Liver (tissue), 9 donors: ENCODE results near the gene METRN. TPM values are rescaled to one million over a fixed set of nuclear protein-coding genes. Genes with fewer than 3 reads are reported as not detected.

Experiments used
- DNase-seq: peaks from one replicate; pipeline ENCODE4 v3.0.0-alpha.2; 2017; ENCODE audit warnings: low spot score
- H3K27ac ChIP-seq, 2 donors: one replicate each; pipeline ENCODE4 v1.7.0; 2013; ENCODE audit warnings: inconsistent platforms in 2 of 2, low read length in 2 of 2, control low read depth in 1 of 2, low read depth in 1 of 2, mild to moderate bottlenecking in 1 of 2
- H3K27me3 ChIP-seq, 4 donors: one replicate each; pipeline versions ENCODE4 v1.6.1 to v1.7.0; 2013; ENCODE audit warnings: low read length in 3 of 4, inconsistent platforms in 1 of 4, mild to moderate bottlenecking in 1 of 4, moderate library complexity in 1 of 4; ENCODE audit not compliant: control insufficient read depth in 4 of 4, insufficient read depth in 4 of 4
- H3K36me3 ChIP-seq, 4 donors: one replicate each; pipeline versions ENCODE4 v1.6.1 to v1.7.0; 2013; ENCODE audit warnings: low read length in 3 of 4, mild to moderate bottlenecking in 3 of 4, low read depth in 1 of 4, moderate library complexity in 1 of 4; ENCODE audit not compliant: control insufficient read depth in 4 of 4, insufficient read depth in 3 of 4
- H3K4me1 ChIP-seq, 4 donors: one replicate each; pipeline versions ENCODE4 v1.6.1 to v1.7.0; 2013; ENCODE audit warnings: low read length in 3 of 4, mild to moderate bottlenecking in 3 of 4, moderate library complexity in 1 of 4; ENCODE audit not compliant: control insufficient read depth in 4 of 4, insufficient read depth in 4 of 4
- H3K4me3 ChIP-seq, 3 donors: one replicate each; pipeline versions ENCODE4 v1.6.1 to v1.7.0; 2013; ENCODE audit warnings: low read length in 3 of 3, control low read depth in 1 of 3, low read depth in 1 of 3, mild to moderate bottlenecking in 1 of 3
- H3K9ac ChIP-seq, 2 donors: one replicate each; pipeline ENCODE4 v1.7.0; 2013; ENCODE audit warnings: low read length in 2 of 2, mild to moderate bottlenecking in 2 of 2, moderate library complexity in 2 of 2, control low read depth in 1 of 2, low read depth in 1 of 2
- H3K9me3 ChIP-seq, 4 donors: one replicate each; pipeline versions ENCODE4 v1.6.1 to v1.7.0; 2013; ENCODE audit warnings: low read length in 3 of 4; ENCODE audit not compliant: control insufficient read depth in 4 of 4
- EGR1 ChIP-seq, 2 donors: IDR thresholded peaks; 2 replicates each; pipeline ENCODE4 v1.6.1; 2016 to 2018; ENCODE audit warnings: antibody characterized with exemption in 2 of 2, low read depth in 2 of 2
- FOXA1 ChIP-seq: IDR thresholded peaks from 2 replicates; pipeline ENCODE4 v1.6.1; 2016; ENCODE audit warnings: antibody characterized with exemption
- GABPA ChIP-seq, 2 donors: IDR thresholded peaks in 1 of 2; conservative IDR thresholded peaks in 1 of 2; 2 replicates each; pipeline ENCODE4 v1.6.1; 2016; ENCODE audit warnings: antibody characterized with exemption in 2 of 2, mild to moderate bottlenecking in 1 of 2, moderate library complexity in 1 of 2
- HNF4A ChIP-seq, 2 donors: conservative IDR thresholded peaks; 2 replicates each; pipeline ENCODE4 v1.6.1; 2016; ENCODE audit warnings: antibody characterized with exemption in 2 of 2, mild to moderate bottlenecking in 2 of 2
- HNF4G ChIP-seq: IDR thresholded peaks from 2 replicates; pipeline ENCODE4 v1.6.1; 2016; ENCODE audit warnings: antibody characterized with exemption
- NR2F2 ChIP-seq: IDR thresholded peaks from 2 replicates; pipeline ENCODE4 v1.6.1; 2016; ENCODE audit warnings: antibody characterized with exemption
- RAD21 ChIP-seq, 2 donors: IDR thresholded peaks; 2 replicates each; pipeline ENCODE4 v1.6.1; 2016; ENCODE audit warnings: antibody characterized with exemption in 2 of 2, mild to moderate bottlenecking in 2 of 2
- RXRA ChIP-seq, 2 donors: IDR thresholded peaks; 2 replicates each; pipeline ENCODE4 v1.6.1; 2017 to 2018; ENCODE audit warnings: antibody characterized with exemption in 2 of 2, mild to moderate bottlenecking in 1 of 2
- TAF1 ChIP-seq: conservative IDR thresholded peaks from 2 replicates; pipeline ENCODE4 v1.6.1; 2016; ENCODE audit warnings: antibody characterized with exemption, mild to moderate bottlenecking
- YY1 ChIP-seq: IDR thresholded peaks from 2 replicates; pipeline ENCODE4 v1.6.1; 2016; ENCODE audit warnings: antibody characterized with exemption, mild to moderate bottlenecking
- WGBS: extraction: QIAGEN DNeasy Blood & Tissue Kit; methylation state at CpG from one replicate; pipeline ENCODE4 v1.1.7; 2013; 5-methylcytosine and 5-hydroxymethylcytosine counted together
- polyA plus RNA-seq, 2 donors: library from polyadenylated mRNA; stranded (reverse) in 1 of 2; unstranded in 1 of 2; fragments of 200-250 nt in 1 of 2; fragments of >200 nt in 1 of 2; fragmentation: Nextera tagmentation in 1 of 2; extraction: Ambion mirVana in 1 of 2; gene quantifications; one replicate each; pipeline versions ENCODE4 v1.2.1 to v1.2.3, GENCODE V29; 2013 to 2015
- total RNA-seq, 2 donors: library from RNA; depleted of rRNA; stranded (reverse); fragments of >200 nt; gene quantifications; one replicate each; pipeline ENCODE4 v1.2.3, GENCODE V29; 2014
- TF ChIP-seq, protein P1 (sequence below): fragments of 150-350 bp; IDR thresholded peaks from 2 replicates; pipeline ENCODE4 v1.5.1; 2017; ENCODE audit warnings: improper control_type of control experiment, low read depth, low read length; ENCODE audit not compliant: missing input control
- TF ChIP-seq, protein P2 (sequence below): IDR thresholded peaks from 2 replicates; pipeline ENCODE4 v1.6.1; 2016; ENCODE audit warnings: antibody characterized with exemption
- TF ChIP-seq, protein P3 (sequence below): IDR thresholded peaks from 2 replicates; pipeline ENCODE4 v1.6.1; 2016; ENCODE audit warnings: antibody characterized with exemption
- TF ChIP-seq, protein P4 (sequence below): IDR thresholded peaks from 2 replicates; pipeline ENCODE4 v1.6.1; 2016; ENCODE audit warnings: antibody characterized with exemption
- donor health status: healthy.
- donor health status: healthy.
- donor health status: healthy.
- donor health status: healthy.
- donor health status: healthy.

The METRN gene
- total and polyA plus RNA-seq, 4 donors = 4.6 to 22.9 (median 7.1) TPM

DNA sequence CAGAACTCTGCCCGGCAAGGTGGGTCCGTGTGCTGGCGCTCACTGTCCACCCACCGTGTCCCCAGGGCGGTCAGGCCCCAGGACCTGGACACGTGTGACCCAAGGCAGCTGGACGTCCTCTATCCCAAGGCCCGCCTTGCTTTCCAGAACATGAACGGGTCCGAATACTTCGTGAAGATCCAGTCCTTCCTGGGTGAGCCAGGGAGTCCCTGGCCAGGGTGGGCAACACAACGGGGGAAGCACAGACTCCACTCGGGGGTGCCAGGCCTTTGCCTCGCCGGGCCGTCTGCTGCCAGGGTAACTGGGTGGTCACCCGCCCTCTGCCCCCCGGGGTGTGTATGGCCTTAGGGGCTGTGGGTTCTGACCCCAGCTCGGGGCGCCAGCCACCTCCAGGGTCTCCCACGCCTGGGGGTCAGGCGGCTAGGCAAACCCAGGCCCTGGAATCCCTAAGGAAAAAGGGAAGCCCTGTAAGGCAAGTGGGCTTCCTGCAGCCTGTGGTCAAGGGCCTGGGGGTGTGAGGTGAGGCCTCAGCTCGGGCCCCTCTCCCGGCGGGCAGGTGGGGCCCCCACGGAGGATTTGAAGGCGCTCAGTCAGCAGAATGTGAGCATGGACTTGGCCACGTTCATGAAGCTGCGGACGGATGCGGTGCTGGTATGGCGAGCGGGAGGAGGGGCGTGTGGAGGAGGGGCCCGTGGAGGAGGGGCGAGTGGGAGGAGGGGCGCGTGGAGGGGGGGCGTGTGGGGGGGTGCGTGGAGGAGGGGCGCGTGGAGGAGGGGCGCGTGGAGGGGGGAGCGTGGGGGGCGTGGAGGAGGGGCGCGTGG lies 52.1 kb downstream of the METRN start:
- H3K27ac ChIP-seq = no peak overlapping the region
- H3K27me3 ChIP-seq = peaks cover 0 to 3% (median 0%) of the 10 kb centered on the region in 4 donors
- no peaks in the 10 kb centered on the region for H3K4me1 ChIP-seq
- no peak for DNase-seq
- 82% methylated on average over 41 of the region's 48 CpGs for whole genome bisulfite sequencing
- H3K9me3 ChIP-seq = no peaks in the 10 kb centered on the region
- H3K36me3 ChIP-seq = no peaks in the 10 kb centered on the region
- no peak for TF ChIP-seq HNF4G
- TF ChIP-seq, protein P1, sequence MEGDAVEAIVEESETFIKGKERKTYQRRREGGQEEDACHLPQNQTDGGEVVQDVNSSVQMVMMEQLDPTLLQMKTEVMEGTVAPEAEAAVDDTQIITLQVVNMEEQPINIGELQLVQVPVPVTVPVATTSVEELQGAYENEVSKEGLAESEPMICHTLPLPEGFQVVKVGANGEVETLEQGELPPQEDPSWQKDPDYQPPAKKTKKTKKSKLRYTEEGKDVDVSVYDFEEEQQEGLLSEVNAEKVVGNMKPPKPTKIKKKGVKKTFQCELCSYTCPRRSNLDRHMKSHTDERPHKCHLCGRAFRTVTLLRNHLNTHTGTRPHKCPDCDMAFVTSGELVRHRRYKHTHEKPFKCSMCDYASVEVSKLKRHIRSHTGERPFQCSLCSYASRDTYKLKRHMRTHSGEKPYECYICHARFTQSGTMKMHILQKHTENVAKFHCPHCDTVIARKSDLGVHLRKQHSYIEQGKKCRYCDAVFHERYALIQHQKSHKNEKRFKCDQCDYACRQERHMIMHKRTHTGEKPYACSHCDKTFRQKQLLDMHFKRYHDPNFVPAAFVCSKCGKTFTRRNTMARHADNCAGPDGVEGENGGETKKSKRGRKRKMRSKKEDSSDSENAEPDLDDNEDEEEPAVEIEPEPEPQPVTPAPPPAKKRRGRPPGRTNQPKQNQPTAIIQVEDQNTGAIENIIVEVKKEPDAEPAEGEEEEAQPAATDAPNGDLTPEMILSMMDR = no peak
- TF ChIP-seq FOXA1 = no peak
- no peak for TF ChIP-seq RAD21 (IDR thresholded peaks at IDR 0.05)
- no peak for TF ChIP-seq TAF1
- H3K4me3 ChIP-seq = no peak overlapping the region
- H3K9ac ChIP-seq = no peak overlapping the region

GRCh38 chr16:767743-768235 lies 52.9 kb downstream of the METRN start:
- H3K4me3 ChIP-seq = no peak overlapping the region
- TF ChIP-seq TAF1 (no peak), GABPA (IDR thresholded peaks at IDR 0.05 in 1 of 2, conservative IDR thresholded peaks at IDR 0.05 in 1 of 2) (no peak), RAD21 (IDR thresholded peaks at IDR 0.05) (no peak)
- no peak overlapping the region for H3K27ac ChIP-seq
- no peaks in the 10 kb centered on the region for H3K9me3 ChIP-seq
- H3K27me3 ChIP-seq = peaks cover 0 to 3% (median 0%) of the 10 kb centered on the region in 4 donors
- H3K36me3 ChIP-seq = no peaks in the 10 kb centered on the region
- WGBS = 78% methylated on average over 37 of the region's 38 CpGs
- no peaks in the 10 kb centered on the region for H3K4me1 ChIP-seq
- no peak overlapping the region for H3K9ac ChIP-seq
- no peak for DNase-seq

DNA sequence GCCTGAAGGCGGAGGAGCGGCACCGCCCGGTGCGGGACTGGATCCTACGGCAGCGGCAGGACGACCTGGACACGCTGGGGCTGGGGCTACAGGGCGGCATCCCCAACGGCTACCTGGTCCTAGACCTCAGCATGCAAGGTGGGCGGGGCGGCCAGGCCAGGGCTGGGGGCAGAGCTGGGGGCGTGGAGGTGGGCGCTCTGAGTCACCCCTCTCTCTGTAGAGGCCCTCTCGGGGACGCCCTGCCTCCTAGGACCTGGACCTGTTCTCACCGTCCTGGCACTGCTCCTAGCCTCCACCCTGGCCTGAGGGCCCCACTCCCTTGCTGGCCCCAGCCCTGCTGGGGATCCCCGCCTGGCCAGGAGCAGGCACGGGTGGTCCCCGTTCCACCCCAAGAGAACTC lies 53.5 kb downstream of the METRN start:
- no peak for TF ChIP-seq FOXA1
- TF ChIP-seq, protein P2, sequence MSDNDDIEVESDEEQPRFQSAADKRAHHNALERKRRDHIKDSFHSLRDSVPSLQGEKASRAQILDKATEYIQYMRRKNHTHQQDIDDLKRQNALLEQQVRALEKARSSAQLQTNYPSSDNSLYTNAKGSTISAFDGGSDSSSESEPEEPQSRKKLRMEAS = no peak
- TF ChIP-seq, protein P3, sequence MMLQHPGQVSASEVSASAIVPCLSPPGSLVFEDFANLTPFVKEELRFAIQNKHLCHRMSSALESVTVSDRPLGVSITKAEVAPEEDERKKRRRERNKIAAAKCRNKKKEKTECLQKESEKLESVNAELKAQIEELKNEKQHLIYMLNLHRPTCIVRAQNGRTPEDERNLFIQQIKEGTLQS = no peak
- TF ChIP-seq, protein P4, sequence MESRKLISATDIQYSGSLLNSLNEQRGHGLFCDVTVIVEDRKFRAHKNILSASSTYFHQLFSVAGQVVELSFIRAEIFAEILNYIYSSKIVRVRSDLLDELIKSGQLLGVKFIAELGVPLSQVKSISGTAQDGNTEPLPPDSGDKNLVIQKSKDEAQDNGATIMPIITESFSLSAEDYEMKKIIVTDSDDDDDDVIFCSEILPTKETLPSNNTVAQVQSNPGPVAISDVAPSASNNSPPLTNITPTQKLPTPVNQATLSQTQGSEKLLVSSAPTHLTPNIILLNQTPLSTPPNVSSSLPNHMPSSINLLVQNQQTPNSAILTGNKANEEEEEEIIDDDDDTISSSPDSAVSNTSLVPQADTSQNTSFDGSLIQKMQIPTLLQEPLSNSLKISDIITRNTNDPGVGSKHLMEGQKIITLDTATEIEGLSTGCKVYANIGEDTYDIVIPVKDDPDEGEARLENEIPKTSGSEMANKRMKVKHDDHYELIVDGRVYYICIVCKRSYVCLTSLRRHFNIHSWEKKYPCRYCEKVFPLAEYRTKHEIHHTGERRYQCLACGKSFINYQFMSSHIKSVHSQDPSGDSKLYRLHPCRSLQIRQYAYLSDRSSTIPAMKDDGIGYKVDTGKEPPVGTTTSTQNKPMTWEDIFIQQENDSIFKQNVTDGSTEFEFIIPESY = no peak
- no peak for TF ChIP-seq NR2F2
- TF ChIP-seq, protein P1 = no peak
- no peak for TF ChIP-seq EGR1 (IDR thresholded peaks at IDR 0.05; ENCODE audit: low read depth in 2 of 2)
- no peak for TF ChIP-seq RAD21 (IDR thresholded peaks at IDR 0.05)
- TF ChIP-seq RXRA (IDR thresholded peaks at IDR 0.05) = no peak
- no peak for TF ChIP-seq HNF4A (conservative IDR thresholded peaks at IDR 0.05)
- no peak for TF ChIP-seq YY1
- H3K27me3 ChIP-seq = peaks cover 0 to 3% (median 0%) of the 10 kb centered on the region in 4 donors
- H3K9me3 ChIP-seq = no peaks in the 10 kb centered on the region
- no peak overlapping the region for H3K4me3 ChIP-seq
- WGBS = 76% methylated on average over 21 of the region's 21 CpGs
- DNase-seq = no peak
- H3K36me3 ChIP-seq = no peaks in the 10 kb centered on the region
- no peak overlapping the region for H3K9ac ChIP-seq
- no peak overlapping the region for H3K27ac ChIP-seq
- no peaks in the 10 kb centered on the region for H3K4me1 ChIP-seq
